SHP77 (cell line): Measurements from ENCODE around the gene CCDC9B.

ENCODE experiments used
- DNase-seq, 2 experiments: peaks; one replicate each; lab custom pipeline; 2025; lab: John Stamatoyannopoulos, UW

Gene CCDC9B

GRCh38 chr15:40345225-40345866 lies 4.6 kb upstream of the CCDC9B start:
- DNase-seq: no peak

- peak; percentile 60 to 63 for DNase-seq
Measured at GRCh38 chr15:40344631-40345120, 3.9 kb upstream of the CCDC9B start.

- DNase-seq: no peak
Measured at GRCh38 chr15:40344217-40344616, 3.5 kb upstream of the CCDC9B start.

- no peak for DNase-seq
Measured at GRCh38 chr15:40343512-40343911, 2.8 kb upstream of the CCDC9B start.

GRCh38 chr15:40342416-40343320 lies 1.9 kb upstream of the CCDC9B start:
- no peak for DNase-seq

GRCh38 chr15:40340038-40340739 lies 550 bp downstream of the CCDC9B start:
- DNase-seq: no peak

- no peak for DNase-seq
Measured at GRCh38 chr15:40339621-40339945, 1.2 kb downstream of the CCDC9B start.

- no peak for DNase-seq
Measured at GRCh38 chr15:40338921-40339620, 1.7 kb downstream of the CCDC9B start.

- DNase-seq: peak; percentile 49 to 82
Measured at GRCh38 chr15:40338041-40338657, 2.6 kb downstream of the CCDC9B start.

GRCh38 chr15:40337597-40337996 lies 3.1 kb downstream of the CCDC9B start:
- DNase-seq: no peak

GRCh38 chr15:40336744-40337122 lies 4.0 kb downstream of the CCDC9B start:
- no peak for DNase-seq

- no peak for DNase-seq
Measured at GRCh38 chr15:40335938-40336743, 4.6 kb downstream of the CCDC9B start.

GRCh38 chr15:40334941-40335795 lies 5.6 kb downstream of the CCDC9B start:
- DNase-seq: no peak

GRCh38 chr15:40334541-40334940 lies 6.2 kb downstream of the CCDC9B start:
- DNase-seq: no peak

GRCh38 chr15:40333922-40334492 lies 6.7 kb downstream of the CCDC9B start:
- peak in 1 of 2 experiments; percentile 39 for DNase-seq

- DNase-seq: no peak
Measured at GRCh38 chr15:40332113-40332781, 8.5 kb downstream of the CCDC9B start.

- DNase-seq: no peak
Measured at GRCh38 chr15:40331637-40332036, 9.1 kb downstream of the CCDC9B start.

GRCh38 chr15:40331026-40331425 lies 9.7 kb downstream of the CCDC9B start:
- DNase-seq: no peak

GRCh38 chr15:40330368-40330836 lies 10.3 kb downstream of the CCDC9B start:
- peak; percentile 59 to 81 for DNase-seq
